CD4-positive, alpha-beta T cell treated with Interleukin-6 for 4 hours (primary cell): ENCODE results near the gene ABHD17A.

ENCODE experiments used
- DNase-seq: peaks from one replicate; pipeline ENCODE4 v3.0.0-alpha.2; 2020; ENCODE audit warnings: mixed read lengths

ABHD17A gene

DNA sequence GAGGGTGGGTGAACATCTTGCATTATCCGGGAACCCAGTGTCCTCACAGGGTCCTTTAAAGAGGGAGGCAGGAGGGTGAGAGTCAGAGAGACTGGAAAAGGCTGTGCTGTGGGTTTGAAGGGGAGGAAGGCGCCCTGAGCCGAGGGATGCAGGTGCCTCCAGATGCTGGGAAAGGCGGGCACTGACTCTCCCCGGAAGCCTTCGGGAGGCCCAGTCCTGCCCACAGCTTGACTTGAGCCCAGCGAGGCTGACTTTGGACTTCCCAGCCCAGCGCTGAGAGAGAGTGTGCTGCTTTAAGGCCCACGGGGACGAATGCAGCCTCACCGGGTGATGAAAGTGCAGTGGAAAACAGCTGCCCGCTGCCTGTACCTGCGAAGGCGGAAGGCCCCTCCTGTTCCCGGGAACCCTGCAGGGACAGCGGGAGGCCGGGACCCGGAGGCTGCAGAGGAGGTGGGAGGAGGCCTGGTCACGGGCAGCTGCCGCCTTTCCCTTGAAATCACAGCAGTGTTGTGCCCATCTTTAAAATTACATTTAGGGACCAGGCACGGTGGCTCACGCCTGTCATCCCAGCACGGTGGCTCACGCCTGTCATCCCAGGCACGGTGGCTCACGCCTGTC, 53.1 kb downstream of the ABHD17A start:
- no peak for DNase-seq

DNA sequence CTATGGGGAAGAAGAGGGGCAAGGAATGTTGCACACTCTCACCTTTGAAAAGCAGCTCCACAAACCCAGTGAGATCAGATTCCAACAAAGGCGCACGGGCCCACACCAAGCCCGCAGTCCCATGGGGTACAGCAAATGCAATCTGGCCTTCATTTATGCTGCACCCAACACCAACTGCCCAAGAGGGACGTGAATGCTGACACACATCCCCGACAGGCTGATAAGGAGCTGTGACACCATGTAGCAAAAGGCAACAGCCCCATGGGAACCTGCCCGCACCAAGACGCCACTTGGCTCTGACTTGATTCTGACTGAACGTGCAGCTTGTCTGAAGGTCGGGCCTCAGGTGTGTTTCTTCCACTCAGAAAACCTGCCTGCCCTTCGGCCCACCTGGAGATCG, 54.3 kb downstream of the ABHD17A start:
- DNase-seq, result no peak

DNA sequence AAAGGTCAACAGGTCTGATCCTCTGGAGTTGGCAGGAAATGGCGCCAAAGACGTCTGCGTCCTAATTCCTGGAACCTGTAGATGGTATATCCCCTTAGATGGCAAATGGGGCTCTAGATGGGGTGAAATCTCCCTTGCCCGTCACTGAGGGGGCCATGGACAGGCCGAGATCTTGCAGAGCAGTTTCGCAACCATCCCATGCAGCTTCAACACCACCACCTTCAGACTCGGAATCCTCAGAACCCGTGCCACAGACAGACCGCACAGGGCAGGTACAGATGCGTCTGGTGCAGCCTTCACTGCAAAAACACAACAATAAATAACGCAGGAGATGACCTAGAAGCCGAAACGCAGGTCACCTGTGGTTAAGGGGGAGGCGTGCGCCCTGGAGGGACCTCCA, 54.7 kb downstream of the ABHD17A start:
- no peak for DNase-seq

DNA sequence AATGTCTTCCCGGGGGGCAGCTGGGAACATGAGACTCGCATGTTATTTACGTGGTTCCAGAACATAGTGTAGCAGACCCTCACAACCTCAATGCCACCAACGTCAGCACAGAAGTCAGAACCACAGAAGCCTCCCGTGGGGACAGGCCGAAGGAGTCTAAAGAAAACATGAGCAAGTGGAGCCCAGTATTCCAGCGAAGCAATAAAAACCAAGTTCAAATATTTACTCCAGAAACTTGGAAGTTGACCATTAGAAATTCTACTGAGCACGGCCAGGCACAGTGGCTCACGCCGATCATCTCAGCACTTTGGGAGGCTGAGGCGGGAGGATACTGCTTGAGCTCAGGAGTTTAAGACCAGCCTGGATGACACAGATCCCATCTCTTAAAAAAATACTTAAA, 55.3 kb downstream of the ABHD17A start:
- DNase-seq, result no peak

DNA sequence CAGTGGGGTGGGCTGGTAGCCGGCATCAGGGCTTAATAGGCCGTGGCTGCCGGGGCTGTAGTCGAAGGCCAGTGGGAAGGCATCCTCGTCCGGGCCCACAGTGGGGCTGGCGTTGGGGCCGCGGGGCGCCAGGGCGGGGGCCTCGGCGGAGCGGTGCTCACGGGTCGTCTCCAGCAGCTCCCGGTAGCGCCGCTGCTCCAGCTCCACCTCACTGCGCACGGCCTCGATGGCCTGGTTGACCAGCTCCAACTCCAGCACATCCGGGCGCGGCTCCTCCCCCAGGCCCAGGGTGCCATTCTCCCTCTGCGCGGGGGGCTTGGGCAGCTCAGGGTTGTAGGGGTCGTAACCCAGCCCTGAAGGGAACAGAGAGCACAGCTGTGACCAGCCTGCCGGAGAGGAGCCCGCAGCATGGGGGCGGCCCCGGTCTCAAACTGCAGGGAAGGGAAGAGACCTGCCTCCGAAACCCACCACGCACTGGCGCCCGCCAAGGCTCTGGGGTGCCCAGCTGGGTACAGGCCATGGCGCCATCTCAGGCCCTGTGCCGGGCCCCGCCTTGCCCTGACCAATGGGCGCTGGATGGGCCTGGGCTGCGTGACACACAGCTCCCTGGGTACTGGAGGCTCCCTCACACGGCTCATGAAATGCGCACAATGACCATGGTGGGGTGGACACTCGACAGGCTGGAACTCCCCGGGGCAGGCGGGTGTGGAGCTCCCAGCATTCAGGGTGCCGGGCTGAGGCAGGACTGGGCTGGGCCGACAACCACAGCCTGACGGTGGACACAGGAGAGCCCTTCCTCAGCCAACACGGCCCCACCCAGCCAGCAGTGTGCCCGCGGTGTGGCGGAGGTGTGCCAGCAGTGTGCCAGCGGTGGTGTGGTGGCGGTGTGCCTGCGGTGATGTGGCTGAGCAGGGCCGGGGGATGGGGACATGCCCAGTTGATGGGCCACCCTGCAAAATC, 56.7 kb downstream of the ABHD17A start:
- DNase-seq, result no peak

DNA sequence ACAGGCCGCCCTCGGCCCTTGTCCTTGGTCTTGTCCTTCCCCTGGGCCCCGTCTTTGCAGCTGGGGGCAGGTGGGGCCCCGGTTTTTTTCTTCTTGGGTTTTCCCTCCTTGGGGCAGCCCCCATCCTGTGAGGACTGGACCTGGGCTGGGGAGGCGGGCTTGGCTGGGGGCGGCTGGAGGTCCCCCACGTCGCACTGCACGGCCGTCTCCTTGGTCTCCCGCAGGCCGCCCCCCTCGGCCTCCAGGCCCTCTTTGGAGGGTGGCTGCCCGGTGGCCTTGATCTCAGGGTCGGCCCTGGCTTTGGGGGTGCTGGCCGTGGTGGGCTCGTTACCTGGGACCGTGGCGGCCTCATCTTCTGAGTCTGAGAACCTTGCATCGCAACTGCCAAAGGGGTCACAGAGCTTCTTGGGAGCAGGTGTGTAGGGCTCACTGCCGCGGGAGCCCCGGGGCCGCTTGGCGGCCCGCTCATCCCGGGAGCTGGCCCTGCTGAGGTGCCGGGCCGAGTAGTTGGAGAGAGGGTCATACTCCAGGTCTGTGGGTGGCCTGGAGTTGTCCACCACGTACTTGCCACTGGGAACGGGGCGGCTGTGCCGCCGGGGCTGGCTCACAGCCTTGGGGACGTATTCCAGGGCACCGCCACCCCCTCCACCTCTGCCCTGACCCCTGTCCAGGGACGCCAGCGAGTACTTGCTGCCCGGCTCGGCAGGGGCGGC, 57.6 kb downstream of the ABHD17A start:
- no peak for DNase-seq
